Cardiac muscle cell (in vitro differentiated cells and primary cell): ENCODE results near the gene KRTAP9-6. TPM values are rescaled to one million over a fixed set of nuclear protein-coding genes. Genes with fewer than 3 reads are reported as not detected.
"Not testable (repeated sequence)": the region's sequence is repeated elsewhere in the genome, so short reads cannot be mapped to it uniquely, and the experiment has no call there.

Experiments
- DNase-seq, 2 donors: peaks; one replicate each; pipeline versions ENCODE4 v3.0.0 to v3.0.0-alpha.2; 2010 to 2017; ENCODE audit warnings: low read depth in 1 of 2, low spot score in 1 of 2
- H3K27ac ChIP-seq: fragments of 200-600 bp; sonication (generic); 2 replicates; pipeline ENCODE4 v1.5.1; 2016
- H3K27me3 ChIP-seq: fragments of 200-600 bp; sonication (generic); 2 replicates; pipeline ENCODE4 v1.6.0; 2016; ENCODE audit warnings: control low read depth
- H3K36me3 ChIP-seq: fragments of 200-600 bp; sonication (generic); 2 replicates; pipeline ENCODE4 v1.5.1; 2016; ENCODE audit warnings: control low read depth
- H3K4me1 ChIP-seq: fragments of 200-600 bp; sonication (generic); 2 replicates; pipeline ENCODE4 v1.8.1; 2017; ENCODE audit warnings: low read depth, mild to moderate bottlenecking, mixed run types
- H3K4me3 ChIP-seq: fragments of 200-600 bp; sonication (generic); 2 replicates; pipeline ENCODE4 v1.5.1; 2016; ENCODE audit warnings: mild to moderate bottlenecking
- H3K9me3 ChIP-seq: fragments of 200-600 bp; sonication (generic); 2 replicates; pipeline ENCODE4 v1.5.1; 2017; ENCODE audit warnings: low read depth, mild to moderate bottlenecking, control low read depth
- CTCF ChIP-seq: IDR thresholded peaks from 2 replicates; pipeline ENCODE4 v1.5.1; 2012; ENCODE audit warnings: low read depth, mild to moderate bottlenecking, low read length
- polyA plus RNA-seq: library from polyadenylated mRNA; unstranded; fragments of >200 nt; fragmentation: Nextera tagmentation; extraction: Ambion mirVana; gene quantifications from 2 replicates; pipeline ENCODE4 v1.2.1, GENCODE V29; 2016
- total RNA-seq: library from RNA; depleted of rRNA; stranded (reverse); fragments of >200 nt; gene quantifications from 2 replicates; pipeline ENCODE4 v1.2.3, GENCODE V29; 2016

KRTAP9-6 gene
- total and polyA plus RNA-seq, 2 experiments from 2014 or later = not detected

GRCh38 chr17:41231731-41232130 lies 33.4 kb upstream of the KRTAP9-6 start:
- H3K9me3 ChIP-seq = no peaks in the 10 kb centered on the region
- no peak overlapping the region for H3K27ac ChIP-seq
- H3K4me1 ChIP-seq = no peaks in the 10 kb centered on the region
- H3K36me3 ChIP-seq = no peaks in the 10 kb centered on the region
- no peak for TF ChIP-seq CTCF
- peaks cover 42% of the 10 kb centered on the region for H3K27me3 ChIP-seq
- DNase-seq = no peak
- H3K4me3 ChIP-seq = no peak overlapping the region

GRCh38 chr17:41232399-41233105 lies 32.6 kb upstream of the KRTAP9-6 start, which contains the start of gene KRTAP9-3:
Gene KRTAP9-3 (plus strand): TSS chr17:41232449. CDS start chr17:41232502, 53 bp downstream.
- not testable (repeated sequence) for H3K9me3 ChIP-seq, H3K4me3 ChIP-seq, DNase-seq, H3K36me3 ChIP-seq, H3K27ac ChIP-seq, H3K4me1 ChIP-seq
- peaks cover 42% of the 10 kb centered on the region for H3K27me3 ChIP-seq

- H3K4me3 ChIP-seq, H3K36me3 ChIP-seq, DNase-seq, H3K27ac ChIP-seq, H3K4me1 ChIP-seq, H3K9me3 ChIP-seq: not testable (repeated sequence)
- H3K27me3 ChIP-seq = peaks cover 20% of the 10 kb centered on the region
These were observed 28.1 kb upstream of the KRTAP9-6 start for GRCh38 chr17:41237116-41237515.

GRCh38 chr17:41237949-41238437 lies 27.2 kb upstream of the KRTAP9-6 start, which contains the start of gene KRTAP9-8:
Gene KRTAP9-8 (plus strand): TSS chr17:41237999. CDS start chr17:41238052, 53 bp downstream.
- not testable (repeated sequence) for H3K36me3 ChIP-seq, H3K4me1 ChIP-seq, H3K9me3 ChIP-seq, H3K27ac ChIP-seq, H3K4me3 ChIP-seq, DNase-seq
- H3K27me3 ChIP-seq = peaks cover 15% of the 10 kb centered on the region

GRCh38 chr17:41246995-41247787 lies 18.0 kb upstream of the KRTAP9-6 start:
- not testable (repeated sequence) for H3K36me3 ChIP-seq, H3K4me3 ChIP-seq, H3K4me1 ChIP-seq, H3K27ac ChIP-seq, H3K9me3 ChIP-seq, DNase-seq
- H3K27me3 ChIP-seq = peaks cover 30% of the 10 kb centered on the region

GRCh38 chr17:41249637-41250240 lies 15.4 kb upstream of the KRTAP9-6 start, which contains the start of gene KRTAP9-4:
Gene KRTAP9-4 (plus strand): TSS chr17:41249687. CDS start chr17:41249721, 34 bp downstream.
- H3K27me3 ChIP-seq = peaks cover 54% of the 10 kb centered on the region
- H3K4me3 ChIP-seq, H3K36me3 ChIP-seq, DNase-seq, H3K4me1 ChIP-seq, H3K9me3 ChIP-seq, H3K27ac ChIP-seq: not testable (repeated sequence)

- Histone ChIP-seq H3K4me1 (no peaks in the 10 kb centered on the region), H3K9me3 (no peaks in the 10 kb centered on the region), H3K27me3 (peaks cover 65% of the 10 kb centered on the region), H3K4me3 (no peak overlapping the region), H3K36me3 (no peaks in the 10 kb centered on the region), H3K27ac (no peak overlapping the region)
- no peak for TF ChIP-seq CTCF
- DNase-seq = no peak
These were observed 13.9 kb upstream of the KRTAP9-6 start for GRCh38 chr17:41251261-41251660.
